K562 (cell line): Measurements from ENCODE around the gene MPL. TPM values are rescaled to one million over a fixed set of nuclear protein-coding genes. Genes with fewer than 3 reads are reported as not detected.

Source experiments
- ATAC-seq: fragments of 200-7000 bp; cut with Tn5 transposase; 3 replicates; pipeline ENCODE4 v1.9.1; 2020; ENCODE audit warnings: moderate library complexity
- BruUV-seq: library from RNA; stranded (reverse); fragments of 400-500 nt; replicated peaks from 2 replicates; lab custom pipeline; 2021; lab: Mats Ljungman, UMichigan
- CTCF ChIA-PET: fragments of 300-600 bp; formaldehyde crosslinking; extraction: SDS; loops from one replicate; lab custom pipeline; 2021; ENCODE audit warnings: low intra/inter-chr PET ratio; lab: Yijun Ruan, JAX
- POLR2A ChIA-PET: fragments of 300-600, 350-650 bp; sonication (Branson Sonifier 250); formaldehyde crosslinking; extraction: SDS; loops from one replicate; lab custom pipeline; 2021; ENCODE audit warnings: antibody characterized with exemption, inconsistent platforms; lab: Yijun Ruan, JAX
- DNase-seq, 4 experiments: peaks; one replicate each; pipeline versions ENCODE4 v3.0.0 to v3.0.0-alpha.2; 2011 to 2018; ENCODE audit warnings: low spot score in 3 of 4, mixed read lengths in 3 of 4; ENCODE audit errors: extremely low read depth in 1 of 4
- FAIRE-seq: peaks from 2 replicates; lab custom pipeline; 2011; peaks lifted over from hg19 to GRCh38; lab: Jason Lieb, UNC
- H2AFZ ChIP-seq: 2 replicates; pipeline ENCODE4 v1.6.0; 2011; ENCODE audit warnings: low read depth, low read length, control low read depth, inconsistent platforms
- H3K27ac ChIP-seq: fragments of 200-600 bp; 3 replicates; pipeline ENCODE4 v1.8.0; 2011; ENCODE audit warnings: low read depth, mild to moderate bottlenecking, control low read depth, inconsistent platforms, low read length, moderate library complexity, mixed read lengths; ENCODE audit errors: extremely low read depth
- H3K27me3 ChIP-seq, 2 experiments: fragments of 300-600 bp in 1 of 2; 2 replicates in 1 of 2; 3 replicates in 1 of 2; pipeline versions ENCODE4 v1.6.0 to v1.8.0; 2011; ENCODE audit warnings: inconsistent platforms in 2 of 2, low read length in 2 of 2, mild to moderate bottlenecking in 1 of 2, mixed read lengths in 1 of 2, moderate library complexity in 1 of 2; ENCODE audit not compliant: control insufficient read depth in 2 of 2, insufficient read depth in 2 of 2
- H3K36me3 ChIP-seq: fragments of 300-600 bp; 3 replicates; pipeline ENCODE4 v1.8.0; 2011; ENCODE audit warnings: mild to moderate bottlenecking, low read length, inconsistent platforms; ENCODE audit not compliant: control insufficient read depth, insufficient read depth
- H3K4me1 ChIP-seq, 2 experiments: fragments of 200-600 bp in 1 of 2; replicated peaks in 1 of 2; 2 replicates in 1 of 2; 3 replicates in 1 of 2; pipeline versions ENCODE4 v1.5.1 to v1.8.0; 2011; ENCODE audit warnings: inconsistent platforms in 2 of 2, low read length in 2 of 2, mild to moderate bottlenecking in 1 of 2, mixed read lengths in 1 of 2, moderate library complexity in 1 of 2; ENCODE audit not compliant: control insufficient read depth in 2 of 2, insufficient read depth in 2 of 2
- H3K4me2 ChIP-seq: 2 replicates; pipeline ENCODE4 v1.6.1; 2011; ENCODE audit warnings: low read length, control low read depth, inconsistent platforms, mixed read lengths; ENCODE audit not compliant: insufficient read depth
- H3K4me3 ChIP-seq: fragments of 200-600 bp; sonication (generic), shearing (Covaris generic); 2 replicates; pipeline ENCODE4 v1.5.1; 2016; ENCODE audit warnings: control low read depth, inconsistent platforms
- H3K79me2 ChIP-seq: fragments of 200-600 bp; 3 replicates; pipeline ENCODE4 v1.8.0; 2011; ENCODE audit warnings: low read length, inconsistent platforms; ENCODE audit not compliant: control insufficient read depth, insufficient read depth
- H3K9ac ChIP-seq, 2 experiments: 2 replicates each; pipeline versions ENCODE4 v1.6.0 to v1.6.1; 2011; ENCODE audit warnings: low read depth in 2 of 2, low read length in 2 of 2, control low read depth in 1 of 2, inconsistent platforms in 1 of 2, mild to moderate bottlenecking in 1 of 2, mixed read lengths in 1 of 2; ENCODE audit not compliant: insufficient read depth in 1 of 2
- H3K9me1 ChIP-seq: one replicate; pipeline ENCODE4 v1.6.0; 2011; ENCODE audit warnings: inconsistent platforms, mild to moderate bottlenecking, low read length, moderate library complexity; ENCODE audit not compliant: control insufficient read depth, insufficient read depth
- H3K9me3 ChIP-seq: replicated peaks from 2 replicates; pipeline ENCODE4 v1.5.1; 2011; ENCODE audit warnings: low read depth, low read length, inconsistent platforms; ENCODE audit not compliant: control insufficient read depth, insufficient read depth
- H4K20me1 ChIP-seq: replicated peaks from 2 replicates; pipeline ENCODE4 v1.6.1; 2011; ENCODE audit warnings: low read length, inconsistent platforms, mixed read lengths; ENCODE audit not compliant: control insufficient read depth, insufficient read depth
- KDM5B ChIP-seq: fragments of 200-600 bp; sonication (generic); IDR thresholded peaks from 2 replicates; pipeline ENCODE4 v1.6.1; 2012; ENCODE audit warnings: low read depth, mild to moderate bottlenecking, moderate library complexity, low read length, control low read depth, inconsistent platforms; ENCODE audit not compliant: insufficient replicate concordance
- MYC ChIP-seq, 2 experiments: fragments of 250-450 bp in 1 of 2; sonication (Bioruptor Pico) in 1 of 2; IDR thresholded peaks; 2 replicates each; pipeline versions ENCODE4 v1.5.1 to v1.6.1; 2012 to 2021; ENCODE audit warnings: low read depth in 2 of 2, borderline replicate concordance in 1 of 2, improper control_type of control experiment in 1 of 2, low read length in 1 of 2, mild to moderate bottlenecking in 1 of 2, moderate library complexity in 1 of 2
- RBM25 ChIP-seq: fragments of 200-400 bp; formaldehyde crosslinking; IDR thresholded peaks from 2 replicates; pipeline ENCODE4 v1.6.1; 2018; ENCODE audit warnings: low read length, low read depth, moderate library complexity; ENCODE audit not compliant: severe bottlenecking
- SOX6 ChIP-seq: fragments of 450-650 bp; IDR thresholded peaks from 2 replicates; pipeline ENCODE4 v1.6.1; 2014; ENCODE audit warnings: mild to moderate bottlenecking
- WGBS: fragments of 100-300 bp; shearing (Covaris generic); methylation state at CpG from one replicate; pipeline ENCODE4 v1.1.6; 2016; ENCODE audit warnings: low coverage, mixed read lengths; ENCODE audit not compliant: insufficient coverage; ENCODE audit errors: missing lambda C conversion rate; 5-methylcytosine and 5-hydroxymethylcytosine counted together
- in situ Hi-C: fragments of 300-500 bp; cut with MboI; formaldehyde crosslinking; loops from 4 replicates; pipeline ENCODE4 v1.15.0; 2018; ENCODE audit warnings: inconsistent platforms, mixed read lengths
- intact Hi-C: fragments of 100-400 bp; cut with micrococcal nuclease; formaldehyde crosslinking; loops from 2 replicates; pipeline ENCODE4 v1.14.2; 2022
- polyA plus RNA-seq, 8 experiments: library from polyadenylated mRNA; depleted of rRNA in 4 of 8; stranded (reverse) in 5 of 8; unstranded in 3 of 8; fragments of >200 nt; fragmentation: Nextera tagmentation in 2 of 8; fragmentation: Illumina TruSeq in 1 of 8; extraction: Ambion mirVana in 2 of 8; extraction: Trizol in 1 of 8; gene quantifications; 2 replicates each; pipeline versions ENCODE4 v1.2.1 to v1.2.3, GENCODE V29; 2011 to 2014; ENCODE audit warnings: inconsistent platforms in 1 of 8, missing spikeins in 1 of 8
- total RNA-seq, 7 experiments: library from RNA; depleted of rRNA in 6 of 7; stranded (reverse); fragments of >200 nt in 6 of 7; fragmentation: Illumina TruSeq in 2 of 7; extraction: Trizol in 2 of 7; gene quantifications; 2 replicates each; pipeline versions ENCODE4 v1.2.1 to v1.2.3, GENCODE V29; 2011 to 2021; ENCODE audit warnings: low replicate concordance in 1 of 7

Gene MPL
- total and polyA plus RNA-seq, 9 of the 15 experiments (the other 6 are each of a cell fraction or from before 2014, with no cell fraction given), result not detected

GRCh38 chr1:43359696-43360095 is 22.1 kb downstream of the MPL start:
- Histone ChIP-seq H3K9ac (peak overlapping the region; percentile 93 to 99), H3K4me3 (peak overlapping the region; percentile 83), H3K9me1 (peaks cover 11% of the 10 kb centered on the region), H3K4me2 (peak overlapping the region; percentile 95), H3K4me1 (peaks cover 25 to 36% of the 10 kb centered on the region in 2 experiments), H4K20me1 (no peaks in the 10 kb centered on the region; the same call in 1 of the 2 replicates), H3K27me3 (no peaks in the 10 kb centered on the region), H3K79me2 (peaks cover 33% of the 10 kb centered on the region), H3K27ac (peak overlapping the region; percentile 90), H3K36me3 (peaks cover 54% of the 10 kb centered on the region), H3K9me3 (no peaks in the 10 kb centered on the region), H2AFZ (0 out of 2 replicates have a peak overlapping the region, but pooled peaks have one; percentile 43)
- POLR2A ChIA-PET, result interaction anchor here (0.6 to 2.9 kb wide), 7 partner anchors 9 to 121 kb away, joined by 3 to 17 read pairs (median 3); partner anchors contain the start of gene ELOVL1
- DNase-seq (peak in 1 of 4 experiments; percentile 36), FAIRE-seq (no peak)
- CTCF ChIA-PET, result no interaction called here
- in situ Hi-C loops (no loop called here), intact Hi-C loops (loop anchor here (2.0 kb wide), 1 partner anchor 121 kb away; no protein-coding TSS in a partner anchor)
- no peak for TF ChIP-seq SOX6
- peak; percentile 21 for TF ChIP-seq KDM5B
- no peak for TF ChIP-seq RBM25
- TF ChIP-seq MYC (IDR thresholded peaks at IDR 0.05; ENCODE audit: low read depth, low read length), result no peak
- TF ChIP-seq MYC (CRISPR knock-in tag; IDR thresholded peaks at IDR 0.05; ENCODE audit: borderline replicate concordance, low read depth), result no peak
- TF ChIP-seq, all 486 proteins: peak for 1
- no TSS peak for BruUV-seq
- WGBS, result 9% methylated on average over 11 of the region's 11 CpGs
- no peak for ATAC-seq
